Renal cortex interstitium (tissue), 11 donors: ENCODE measurements around the gene GPAM. TPM values are rescaled to one million over a fixed set of nuclear protein-coding genes. Genes with fewer than 3 reads are reported as not detected.

Source experiments
- DNase-seq, 11 donors: peaks; one replicate each; pipeline ENCODE4 v3.0.0-alpha.2; 2013; ENCODE audit warnings: low read depth in 9 of 11, low spot score in 4 of 11; ENCODE audit errors: extremely low read depth in 1 of 11
- polyA plus RNA-seq, 3 donors: library from polyadenylated mRNA; unstranded; fragments of 120-200 nt; gene quantifications; one replicate each; pipeline ENCODE4 v1.2.1, GENCODE V29; 2013; ENCODE audit not compliant: insufficient read length in 3 of 3

The GPAM gene
- polyA plus RNA-seq, 3 donors, result 15.1 to 17.7 (median 15.8) TPM

DNA sequence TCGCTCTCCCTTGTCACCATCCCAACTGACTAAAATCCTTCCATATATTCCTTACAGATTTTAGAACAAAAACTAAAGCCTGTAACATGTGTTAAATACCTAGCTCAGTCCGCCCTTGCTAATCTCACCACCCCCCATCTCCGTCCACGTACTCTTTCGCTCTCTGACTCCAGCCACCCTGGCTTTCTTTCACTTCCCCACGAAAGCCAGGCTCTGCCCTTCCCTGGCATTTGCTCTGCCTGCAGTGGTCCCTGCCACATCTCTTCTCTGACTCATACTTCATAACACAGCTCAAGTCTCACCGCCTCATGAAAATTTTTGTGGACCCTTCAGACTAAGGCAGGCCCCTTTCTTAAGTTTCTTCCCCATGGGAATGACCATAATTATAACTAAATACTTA lies 11.7 kb upstream of the GPAM start:
- DNase-seq, result no peak

DNA sequence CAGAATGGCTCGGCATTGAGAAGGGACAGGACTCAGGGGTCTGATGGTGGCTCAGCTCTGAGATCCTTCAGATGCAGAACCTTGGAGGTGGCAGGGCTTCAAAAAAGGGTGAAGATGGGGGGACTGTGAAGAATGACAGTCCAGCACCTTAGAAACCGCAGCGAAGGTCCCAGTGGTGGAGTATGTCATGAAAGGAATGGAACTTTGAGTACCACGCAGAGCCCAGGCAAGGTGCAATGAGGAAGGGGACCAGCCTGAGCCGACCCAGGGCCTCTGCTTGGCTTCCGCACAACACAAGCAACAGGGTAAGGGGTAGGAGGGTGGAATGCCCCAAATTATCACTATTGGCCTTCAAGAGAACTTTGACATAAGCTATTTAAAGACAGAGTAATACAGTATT lies 8.2 kb upstream of the GPAM start:
- DNase-seq, result no peak

DNA sequence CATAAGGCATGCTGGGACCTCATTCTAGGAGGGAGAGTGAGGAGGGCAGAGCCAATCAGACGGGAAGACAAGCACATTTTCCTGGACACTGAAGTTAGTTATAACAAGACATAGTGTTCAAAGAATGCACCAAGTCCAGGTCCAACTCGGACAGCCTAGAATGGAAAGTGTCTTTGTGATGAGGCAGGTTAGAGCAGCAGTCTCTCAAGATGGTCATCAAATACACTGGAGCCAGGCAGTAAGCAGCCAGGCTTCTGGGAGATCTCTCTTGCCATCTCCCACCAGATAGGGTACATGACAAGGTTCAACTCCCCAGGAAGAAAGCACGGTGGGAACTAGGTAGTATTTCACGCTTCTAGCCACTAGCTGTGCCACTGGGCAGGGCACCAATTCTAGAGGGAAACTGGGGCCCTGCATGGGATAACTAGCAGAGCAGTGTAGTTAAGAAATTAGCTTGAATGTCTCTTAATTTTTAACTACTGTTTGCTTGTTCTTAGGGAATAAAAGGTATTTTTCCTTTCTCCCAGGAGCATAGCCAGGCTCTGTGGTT lies 7.6 kb upstream of the GPAM start:
- peak in 1 of 11 donors; percentile 5 for DNase-seq

DNA sequence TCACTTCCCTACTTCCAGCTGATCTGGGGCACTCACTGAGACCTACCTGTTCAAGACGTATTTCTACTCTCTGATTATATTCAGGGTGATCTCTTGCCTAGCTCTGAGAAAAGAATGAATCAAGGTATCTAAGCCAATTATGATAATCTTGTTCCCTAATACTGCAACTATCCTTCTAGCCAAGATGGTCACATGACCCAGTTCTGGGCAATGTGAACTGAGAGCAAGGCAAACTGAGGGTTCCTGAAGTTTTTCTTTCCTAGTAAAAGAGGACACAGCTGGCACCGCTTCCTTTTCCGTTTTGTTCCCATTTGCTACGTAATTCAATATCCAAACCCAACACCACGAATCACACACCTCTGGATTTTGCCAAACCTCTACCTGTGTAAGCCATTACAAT lies 5.9 kb upstream of the GPAM start:
- DNase-seq, result no peak

DNA sequence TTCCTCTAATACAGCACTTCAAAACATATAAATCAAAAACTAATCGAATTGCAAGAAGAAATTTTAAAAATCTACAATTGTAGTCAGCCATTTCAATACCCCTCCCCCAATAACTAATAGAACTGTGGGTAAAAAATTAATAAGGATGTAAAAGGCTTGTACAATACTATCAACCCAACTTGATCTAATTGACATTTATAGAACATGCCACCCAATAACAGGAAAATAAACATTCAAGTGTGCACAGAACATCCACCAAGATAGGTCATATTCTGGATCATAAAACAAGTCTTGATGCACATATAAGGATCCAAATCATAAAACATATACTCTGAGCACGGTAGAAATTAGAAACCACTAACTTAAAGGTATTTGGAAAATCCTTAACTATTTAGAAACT lies 4.0 kb upstream of the GPAM start:
- DNase-seq, result no peak

DNA sequence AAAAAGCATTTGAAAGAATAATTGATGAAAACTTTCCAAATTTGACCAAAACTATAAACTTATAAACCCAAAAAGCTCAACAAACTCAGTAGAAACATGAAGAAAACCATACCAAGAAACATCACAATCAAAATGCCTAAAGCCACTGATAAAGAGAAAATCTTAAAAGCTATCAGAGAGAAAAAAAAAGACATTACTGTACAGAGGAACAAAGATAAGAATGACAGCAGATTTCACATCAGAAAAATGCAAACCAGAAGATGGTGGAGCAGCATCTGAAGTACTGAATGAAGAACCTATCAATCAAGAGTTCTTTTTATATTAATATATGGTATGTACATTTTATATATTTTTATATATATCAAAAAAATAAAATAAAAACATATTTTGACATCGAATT lies 2.4 kb upstream of the GPAM start:
- DNase-seq, result no peak

DNA sequence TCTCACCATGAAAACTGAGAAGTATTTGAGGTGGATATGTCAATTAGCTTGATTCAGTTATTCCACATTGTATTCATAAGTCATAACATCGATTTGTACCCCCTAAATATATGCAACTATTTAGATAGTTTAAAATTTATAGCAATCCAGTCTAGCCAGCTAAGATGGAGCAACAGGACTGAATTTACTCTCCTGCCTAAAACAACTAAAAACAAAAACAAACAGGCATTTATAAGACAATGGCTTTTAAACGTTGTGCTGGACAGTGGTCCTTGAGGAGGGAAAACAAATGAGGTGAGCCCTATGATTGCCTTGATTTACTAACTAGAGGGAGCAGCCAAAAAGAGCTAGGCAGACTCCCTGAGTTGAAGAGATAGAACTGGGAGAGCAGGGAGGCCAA lies 814 bp upstream of the GPAM start:
- DNase-seq, result no peak

DNA sequence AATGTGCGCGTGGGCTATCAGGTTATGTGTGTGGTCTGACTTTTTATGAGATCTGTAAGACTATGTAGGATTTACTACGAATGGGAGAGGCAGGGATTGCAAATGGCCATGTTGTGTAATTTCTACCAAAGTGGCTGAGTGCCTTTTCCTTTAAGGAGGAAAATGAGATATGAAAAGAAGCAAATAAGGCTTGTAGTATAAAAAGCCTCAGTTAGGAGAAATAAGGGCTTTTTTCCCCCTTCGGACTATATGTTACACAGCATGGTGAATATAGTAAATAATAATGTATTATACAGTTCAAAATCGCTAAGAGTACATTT lies 447 bp upstream of the GPAM start:
- DNase-seq, result no peak

DNA sequence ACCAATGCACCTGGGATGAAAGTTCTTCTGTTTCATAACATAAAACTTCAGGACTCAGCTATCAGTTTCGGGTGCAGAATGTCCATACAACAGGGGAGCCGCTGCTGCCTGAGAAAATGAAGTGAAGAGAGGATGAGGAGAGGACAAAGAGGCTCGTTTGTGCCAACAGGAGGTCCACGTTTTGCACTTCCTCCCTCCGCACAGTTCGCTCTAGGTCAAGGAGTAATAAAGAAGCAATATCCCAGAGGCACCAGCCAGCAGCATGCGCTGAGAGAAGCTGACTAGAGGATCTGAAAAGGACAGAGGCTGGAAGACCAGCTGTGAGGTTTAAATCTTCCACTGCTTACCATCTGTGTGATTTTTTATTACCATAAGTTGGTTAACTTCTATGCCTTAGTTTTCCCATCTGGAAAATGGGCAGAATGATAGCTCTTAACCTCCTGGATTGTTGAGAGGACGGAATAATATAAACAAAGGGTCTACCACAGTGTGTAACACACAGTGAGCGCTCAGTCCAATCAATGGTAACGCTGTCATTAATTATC lies 709 bp downstream of the GPAM start:
- DNase-seq, result no peak

DNA sequence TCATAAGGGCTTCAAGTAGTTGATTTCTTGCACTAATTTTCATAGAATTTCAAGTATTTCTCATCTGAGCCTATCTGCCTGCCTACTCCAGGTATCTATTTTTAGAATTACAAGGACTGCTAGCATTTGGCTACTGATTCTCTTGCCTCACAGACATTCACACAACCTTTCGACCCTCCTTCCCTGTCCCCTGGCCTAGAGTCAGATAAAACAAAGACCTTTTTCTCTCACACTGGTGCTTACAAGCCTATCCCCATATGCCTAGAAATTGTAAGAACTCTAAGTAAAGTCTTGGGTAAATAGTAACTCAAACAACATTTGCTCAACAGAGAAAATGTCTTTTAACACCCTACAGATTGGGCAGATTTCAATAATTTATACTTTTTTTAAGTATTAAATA lies 6.3 kb downstream of the GPAM start:
- no peak for DNase-seq

DNA sequence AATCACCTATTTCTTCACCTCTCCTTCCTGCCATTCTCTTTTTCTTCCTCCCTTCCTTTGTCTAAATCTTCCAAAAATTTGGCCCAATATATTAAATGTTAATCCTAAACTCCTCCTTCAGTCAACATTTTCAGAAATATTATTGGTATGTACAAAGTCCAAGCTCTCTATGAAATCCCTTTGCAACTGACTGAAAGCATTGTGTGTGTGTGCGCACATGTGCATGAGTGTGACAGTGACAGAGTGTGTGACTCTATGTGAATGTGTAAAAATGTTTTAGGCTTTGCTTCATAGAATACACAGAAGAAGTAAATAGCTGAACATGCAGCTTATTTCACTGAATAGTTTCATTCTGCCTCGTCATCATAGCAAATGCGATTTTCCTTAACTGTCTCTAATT lies 7.0 kb downstream of the GPAM start:
- no peak for DNase-seq

DNA sequence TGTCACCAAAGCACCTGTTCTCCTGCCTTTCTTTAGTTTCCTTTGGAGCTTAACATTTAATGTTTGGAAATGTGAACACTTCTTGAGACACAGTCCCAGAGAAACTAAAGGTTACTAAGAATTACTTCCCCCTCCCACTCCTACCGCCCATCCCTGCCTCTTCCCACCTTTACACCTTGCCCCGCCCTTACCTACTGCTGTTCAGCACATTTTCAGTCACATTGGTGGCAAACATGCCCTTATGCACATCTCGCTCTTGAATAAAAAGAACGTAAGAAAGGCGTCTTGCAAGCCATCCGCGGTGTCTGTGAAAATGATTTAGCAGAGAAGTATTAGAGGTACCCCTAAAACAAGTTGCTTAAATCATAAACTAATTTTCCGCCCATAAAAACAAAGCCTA lies 8.2 kb downstream of the GPAM start:
- no peak for DNase-seq

DNA sequence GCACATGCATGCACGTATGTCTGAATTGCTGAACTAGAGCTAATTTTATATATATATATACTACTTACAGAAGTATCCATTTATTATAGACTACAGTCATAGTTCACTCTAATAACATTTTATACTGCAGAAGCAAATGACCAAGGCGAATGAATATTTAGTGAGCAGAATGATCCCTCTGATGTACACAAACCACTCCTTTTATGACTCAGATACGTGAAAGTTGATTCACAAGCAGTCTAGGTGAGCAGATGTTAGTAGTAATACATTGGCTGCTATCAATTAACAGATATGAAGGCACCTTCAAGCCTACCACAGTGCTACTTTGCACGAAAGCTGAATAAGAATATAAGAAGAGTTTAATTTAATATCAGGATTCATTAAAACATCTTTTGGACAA lies 10.4 kb downstream of the GPAM start:
- DNase-seq, result no peak

DNA sequence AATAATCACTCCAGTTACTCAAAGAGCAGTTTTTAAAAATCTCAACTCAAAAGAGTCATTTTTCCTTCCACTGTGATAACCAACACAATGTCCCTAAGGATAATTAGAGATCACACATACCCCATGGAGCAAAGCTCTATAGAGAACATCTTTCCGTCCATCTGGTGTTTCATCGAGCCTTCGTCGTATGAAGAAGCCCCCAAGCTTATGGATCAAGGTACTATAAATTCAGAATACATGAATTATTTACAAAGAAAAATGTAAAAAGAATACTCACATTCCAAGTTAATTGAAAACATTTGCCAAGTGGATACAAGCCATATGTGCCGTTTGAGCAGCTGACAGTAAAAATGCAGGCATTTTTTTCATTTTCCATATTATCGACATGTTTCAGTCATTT lies 14.8 kb downstream of the GPAM start:
- DNase-seq, result no peak

DNA sequence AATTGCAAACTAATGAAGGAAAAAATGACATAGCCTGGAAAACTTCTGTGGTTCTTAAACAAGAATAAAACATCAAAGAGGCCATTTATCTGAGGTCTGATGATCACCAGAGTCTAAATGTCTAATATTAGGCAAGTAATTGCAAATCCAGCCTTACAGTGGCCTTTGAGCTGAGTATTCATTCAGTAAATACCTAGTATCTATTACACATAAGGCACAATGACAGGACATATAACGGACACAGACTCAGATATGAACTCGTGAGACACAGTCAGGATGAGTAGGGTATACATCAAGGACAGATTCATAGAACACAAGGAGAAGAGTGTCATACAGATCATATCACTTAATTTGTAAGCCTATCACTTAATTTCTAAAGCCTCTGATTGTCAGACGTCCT lies 16.8 kb downstream of the GPAM start:
- no peak for DNase-seq

DNA sequence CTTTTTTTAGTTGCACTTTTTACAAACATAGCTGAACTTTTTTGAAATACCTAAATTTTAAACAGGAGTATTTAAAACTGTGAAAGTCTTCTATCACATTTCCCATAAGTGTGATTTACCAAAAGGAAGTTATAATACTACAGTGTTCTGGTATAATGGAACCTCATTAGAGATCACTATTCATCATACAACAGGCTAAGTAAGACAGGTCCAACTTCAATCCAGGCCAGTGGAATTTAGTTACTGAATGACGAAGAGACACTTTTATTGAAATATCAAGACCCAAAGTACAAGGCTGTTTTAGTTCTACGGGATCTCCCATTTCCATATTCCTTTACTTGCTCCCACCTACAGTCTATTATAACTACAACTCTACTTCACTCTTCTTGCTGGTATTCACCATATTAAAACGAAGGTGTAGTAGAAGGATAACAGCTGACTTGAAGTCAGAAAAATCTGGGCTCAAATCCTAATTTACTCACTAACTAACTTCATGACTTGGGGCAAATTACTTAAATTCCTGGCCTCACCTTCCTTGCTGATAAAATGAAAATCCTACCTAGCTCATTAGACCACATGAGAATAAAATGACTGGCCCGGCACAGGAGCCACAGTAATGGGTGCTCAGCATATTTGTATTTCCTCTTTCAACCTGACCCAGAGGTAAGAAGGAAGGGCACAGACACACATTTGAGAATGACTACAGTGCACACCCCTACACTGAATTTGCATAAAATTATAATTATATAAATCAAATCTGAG lies 21.6 kb downstream of the GPAM start:
- DNase-seq, result no peak

DNA sequence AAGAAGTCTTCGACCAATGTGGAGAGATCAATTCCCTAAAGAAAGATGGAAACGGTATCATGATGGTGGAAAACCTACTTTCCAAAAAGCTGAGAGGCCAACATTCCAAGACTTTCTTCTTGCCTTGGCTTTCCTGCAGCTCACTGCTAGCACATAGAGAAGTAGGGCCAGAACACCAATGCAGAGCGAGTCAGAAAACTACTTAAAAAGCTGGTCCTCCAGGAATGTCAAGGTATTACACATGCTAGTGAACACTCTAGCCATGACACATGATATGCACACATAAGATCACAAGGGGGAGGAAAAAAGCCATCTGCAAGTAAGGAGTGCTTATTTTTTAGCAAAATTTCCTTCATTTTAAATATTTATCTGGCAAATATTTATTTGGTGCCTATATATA lies 22.7 kb downstream of the GPAM start:
- DNase-seq, result no peak

DNA sequence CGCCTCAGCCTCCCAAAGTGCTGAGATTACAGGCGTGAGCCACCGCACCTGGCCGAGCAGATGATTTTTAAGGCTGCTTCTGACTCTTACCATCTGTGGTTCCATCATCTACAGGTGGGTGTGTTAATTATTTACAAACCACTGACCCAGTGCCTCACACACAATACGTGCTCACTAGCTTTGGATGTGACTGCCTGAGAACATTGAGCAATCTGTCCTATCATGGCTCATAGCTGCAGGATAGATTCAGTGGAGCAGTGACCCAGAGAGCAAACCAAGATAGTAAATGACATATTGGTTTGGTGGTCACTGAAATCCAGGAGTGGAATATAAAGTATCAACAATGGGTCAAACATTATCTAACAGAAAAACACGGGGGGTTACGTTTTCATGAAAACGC lies 24.1 kb downstream of the GPAM start:
- DNase-seq, result no peak

DNA sequence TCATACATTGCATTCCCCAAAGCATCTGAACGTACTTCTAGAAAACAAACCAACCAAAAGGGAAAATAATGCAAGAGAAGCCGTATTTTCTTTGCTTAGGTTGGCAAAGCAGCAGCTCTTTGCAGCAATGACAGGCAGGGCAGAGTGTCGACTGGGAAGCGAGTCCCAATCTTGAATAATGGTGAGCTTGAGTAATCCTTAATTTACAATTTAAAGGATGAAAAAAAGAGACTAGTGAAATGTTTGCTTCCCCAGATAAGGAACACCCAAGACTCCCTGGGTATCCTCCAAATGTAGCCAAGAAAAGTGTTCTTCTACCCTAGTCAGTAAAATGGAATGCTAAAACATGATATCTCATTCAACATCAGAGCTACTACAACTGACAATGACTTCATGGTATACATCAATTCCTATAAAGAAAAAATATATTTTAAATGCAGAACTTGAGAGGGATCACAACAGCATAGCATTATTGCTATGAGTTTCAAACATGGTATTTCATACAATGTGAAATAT lies 32.0 kb downstream of the GPAM start:
- DNase-seq, result no peak

DNA sequence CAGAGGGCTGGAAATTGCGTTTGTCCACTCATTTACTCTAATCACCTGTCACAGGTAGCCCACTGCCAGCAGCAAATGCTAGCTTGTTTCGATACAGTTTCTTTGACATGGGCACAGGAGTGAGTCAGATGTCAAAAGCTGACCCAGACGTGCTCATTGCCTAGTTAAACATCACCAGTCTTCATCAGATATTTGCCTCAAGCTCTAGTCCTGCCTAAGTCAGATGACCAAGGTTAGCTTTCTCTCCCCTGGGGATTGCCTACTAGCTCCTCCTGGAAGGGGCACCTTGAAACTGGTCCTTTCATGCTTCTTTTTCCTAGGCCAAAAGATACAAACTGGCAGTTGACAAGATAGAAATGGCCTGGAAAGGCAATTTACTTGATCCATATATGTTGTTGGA lies 35.2 kb downstream of the GPAM start:
- DNase-seq, result no peak

DNA sequence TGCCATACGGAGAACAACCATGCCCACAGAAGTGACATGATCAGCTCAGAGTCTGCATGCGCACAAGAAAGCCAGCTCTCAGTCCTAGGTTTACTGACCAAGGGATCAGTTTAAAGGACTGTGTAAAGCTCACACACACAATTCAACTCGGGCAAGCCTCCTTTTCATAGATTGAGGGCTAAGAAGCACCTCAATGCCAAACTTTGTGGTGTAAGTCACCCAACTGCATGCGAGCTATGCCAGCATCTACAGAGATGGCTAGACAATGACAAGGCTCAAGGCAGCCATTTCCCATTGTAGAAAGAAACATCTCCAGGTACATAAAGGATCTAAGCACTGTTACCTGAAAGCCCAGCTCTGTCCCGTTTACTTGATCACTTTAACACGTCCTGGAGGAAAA lies 36.8 kb downstream of the GPAM start:
- DNase-seq, result no peak
